GM12891 (cell line): ENCODE results near the gene SIX1.
A peak's percentile ranks its signal among the peaks of the same experiment; 100 is the strongest.

Experiments used
- DNase-seq: peaks from one replicate; pipeline ENCODE4 v3.0.0; 2011; ENCODE audit warnings: low spot score; ENCODE audit not compliant: insufficient read length
- FAIRE-seq: peaks from 2 replicates; lab custom pipeline; 2011; peaks lifted over from hg19 to GRCh38; lab: Jason Lieb, UNC
- PAX5 ChIP-seq: IDR thresholded peaks from 2 replicates; pipeline ENCODE4 v1.6.1; 2011; ENCODE audit warnings: low read length, moderate library complexity, mild to moderate bottlenecking; ENCODE audit not compliant: insufficient read depth, severe bottlenecking
- POLR2A ChIP-seq: IDR thresholded peaks from 2 replicates; pipeline ENCODE4 v1.6.1; 2011; ENCODE audit warnings: low read depth, low read length, control low read depth
- POLR2AphosphoS5 ChIP-seq: IDR thresholded peaks from 2 replicates; pipeline ENCODE4 v1.6.1; 2011; ENCODE audit warnings: low read depth, low read length, control low read depth
- POU2F2 ChIP-seq: IDR thresholded peaks from 2 replicates; pipeline ENCODE4 v1.6.1; 2011; ENCODE audit warnings: low read depth, mild to moderate bottlenecking, control low read depth, low read length, moderate library complexity
- SPI1 ChIP-seq: IDR thresholded peaks from 2 replicates; pipeline ENCODE4 v1.6.1; 2011; ENCODE audit warnings: low read depth, low read length, control low read depth
- TAF1 ChIP-seq: IDR thresholded peaks from 2 replicates; pipeline ENCODE4 v1.6.1; 2011; ENCODE audit warnings: low read depth, low read length, control low read depth

Gene SIX1

GRCh38 chr14:60656686-60657455 lies 7.6 kb upstream of the SIX1 start:
- DNase-seq (peak; percentile 71), FAIRE-seq (peak; percentile 86)
- TF ChIP-seq POLR2AphosphoS5: no peak
- TF ChIP-seq SPI1: peak; percentile 50; the same call in 1 of the 2 replicates
- TF ChIP-seq PAX5: peak; percentile 89

GRCh38 chr14:60655898-60656685 lies 6.8 kb upstream of the SIX1 start:
- DNase-seq: no peak
- peak; percentile 87 for FAIRE-seq
- no peak for TF ChIP-seq POLR2AphosphoS5
- no peak for TF ChIP-seq TAF1
- TF ChIP-seq SPI1: no peak
- no peak for TF ChIP-seq POLR2A
- no peak for TF ChIP-seq PAX5
- no peak for TF ChIP-seq POU2F2

- FAIRE-seq: no peak
- no peak for DNase-seq
- TF ChIP-seq SPI1 (no peak), POU2F2 (no peak), POLR2AphosphoS5 (no peak), TAF1 (no peak), POLR2A (no peak), PAX5 (no peak)
Measured at GRCh38 chr14:60655119-60655897, 6.0 kb upstream of the SIX1 start.

GRCh38 chr14:60654334-60654821 lies 5.1 kb upstream of the SIX1 start:
- DNase-seq: no peak
- TF ChIP-seq SPI1 (no peak), POU2F2 (no peak), TAF1 (no peak), POLR2A (no peak), PAX5 (no peak), POLR2AphosphoS5 (no peak)

GRCh38 chr14:60653701-60654161 lies 4.5 kb upstream of the SIX1 start:
- DNase-seq (no peak), FAIRE-seq (no peak)
- TF ChIP-seq POLR2A (no peak), TAF1 (no peak), SPI1 (no peak), POLR2AphosphoS5 (no peak), POU2F2 (no peak), PAX5 (no peak)

More at GRCh38 chr14:60654334-60654821, 5.1 kb upstream of the SIX1 start:
- no peak for FAIRE-seq

- FAIRE-seq (no peak), DNase-seq (no peak)
- TF ChIP-seq SPI1 (no peak), POU2F2 (no peak), POLR2A (no peak), POLR2AphosphoS5 (no peak), TAF1 (no peak), PAX5 (no peak)
Measured at GRCh38 chr14:60652674-60653651, 3.7 kb upstream of the SIX1 start.

GRCh38 chr14:60651796-60652673 lies 2.8 kb upstream of the SIX1 start:
- DNase-seq: no peak
- TF ChIP-seq POU2F2 (no peak), POLR2AphosphoS5 (no peak), POLR2A (no peak), TAF1 (no peak), PAX5 (no peak), SPI1 (no peak)
- FAIRE-seq: no peak
